ENCODE results near the gene EFNA2.

EFNA2 gene

DNA sequence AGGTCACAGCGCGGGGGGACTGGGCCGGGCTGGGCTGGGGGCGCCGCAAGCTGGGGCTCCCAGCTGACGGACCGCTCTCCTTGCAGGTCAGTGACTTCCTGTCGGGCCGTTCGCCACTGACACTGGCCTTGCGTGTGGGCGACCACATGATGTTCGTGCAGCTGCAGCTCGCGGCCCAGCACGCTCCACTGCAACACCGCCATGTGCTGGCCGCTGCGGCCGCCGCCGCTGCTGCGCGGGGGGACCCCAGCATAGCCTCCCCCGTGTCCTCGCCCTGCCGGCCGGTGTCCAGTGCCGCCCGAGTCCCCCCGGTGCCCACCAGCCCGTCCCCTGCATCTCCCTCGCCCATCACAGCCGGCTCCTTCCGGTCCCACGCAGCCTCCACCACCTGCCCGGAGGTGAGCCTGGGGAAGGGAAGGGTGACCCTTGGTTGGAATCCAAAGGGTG lies 31.6 kb upstream of the EFNA2 start:
- TF ChIP-seq, protein P1, sequence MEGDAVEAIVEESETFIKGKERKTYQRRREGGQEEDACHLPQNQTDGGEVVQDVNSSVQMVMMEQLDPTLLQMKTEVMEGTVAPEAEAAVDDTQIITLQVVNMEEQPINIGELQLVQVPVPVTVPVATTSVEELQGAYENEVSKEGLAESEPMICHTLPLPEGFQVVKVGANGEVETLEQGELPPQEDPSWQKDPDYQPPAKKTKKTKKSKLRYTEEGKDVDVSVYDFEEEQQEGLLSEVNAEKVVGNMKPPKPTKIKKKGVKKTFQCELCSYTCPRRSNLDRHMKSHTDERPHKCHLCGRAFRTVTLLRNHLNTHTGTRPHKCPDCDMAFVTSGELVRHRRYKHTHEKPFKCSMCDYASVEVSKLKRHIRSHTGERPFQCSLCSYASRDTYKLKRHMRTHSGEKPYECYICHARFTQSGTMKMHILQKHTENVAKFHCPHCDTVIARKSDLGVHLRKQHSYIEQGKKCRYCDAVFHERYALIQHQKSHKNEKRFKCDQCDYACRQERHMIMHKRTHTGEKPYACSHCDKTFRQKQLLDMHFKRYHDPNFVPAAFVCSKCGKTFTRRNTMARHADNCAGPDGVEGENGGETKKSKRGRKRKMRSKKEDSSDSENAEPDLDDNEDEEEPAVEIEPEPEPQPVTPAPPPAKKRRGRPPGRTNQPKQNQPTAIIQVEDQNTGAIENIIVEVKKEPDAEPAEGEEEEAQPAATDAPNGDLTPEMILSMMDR (conservative IDR thresholded peaks at IDR 0.05; ENCODE audit: low read length): no peak
- H3K4me3 ChIP-seq (ENCODE audit: low read length): peak overlapping the region; percentile 88
- no peak for DNase-seq (ENCODE audit: low read depth)

DNA sequence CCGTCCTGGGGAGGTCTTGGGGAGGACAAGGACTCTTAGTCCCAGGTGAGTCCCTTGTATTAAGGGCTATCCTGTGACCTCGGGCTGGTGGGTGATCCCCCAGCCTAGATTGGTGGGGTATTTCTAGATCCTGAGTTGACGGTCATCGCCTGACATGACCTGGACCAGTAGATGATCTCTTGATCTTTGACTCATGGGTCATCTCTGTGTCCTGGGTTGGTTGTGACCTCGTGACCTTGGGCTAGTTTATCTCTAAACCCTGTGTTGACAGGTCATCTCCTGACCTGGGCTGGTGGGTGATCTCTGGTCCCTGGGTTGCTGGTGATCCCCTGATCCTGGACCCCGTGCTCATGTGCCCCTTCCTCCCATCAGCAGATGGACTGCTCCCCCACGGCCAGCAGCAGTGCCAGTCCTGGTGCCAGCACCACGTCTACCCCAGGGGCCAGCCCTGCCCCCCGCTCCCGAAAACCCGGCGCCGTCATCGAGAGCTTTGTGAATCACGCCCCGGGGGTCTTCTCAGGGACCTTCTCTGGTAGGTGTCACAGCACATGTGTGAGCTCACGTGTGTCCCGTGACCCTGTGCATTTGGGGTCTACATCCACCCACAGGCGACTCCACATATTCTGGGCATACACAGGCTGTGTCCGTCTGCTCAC lies 31.0 kb upstream of the EFNA2 start:
- no peak overlapping the region; the same call in 1 of the 2 replicates for H3K4me3 ChIP-seq (ENCODE audit: low read length)
- TF ChIP-seq, protein P1 (conservative IDR thresholded peaks at IDR 0.05; ENCODE audit: low read length): no peak
- no peak for DNase-seq (ENCODE audit: low read depth)

DNA sequence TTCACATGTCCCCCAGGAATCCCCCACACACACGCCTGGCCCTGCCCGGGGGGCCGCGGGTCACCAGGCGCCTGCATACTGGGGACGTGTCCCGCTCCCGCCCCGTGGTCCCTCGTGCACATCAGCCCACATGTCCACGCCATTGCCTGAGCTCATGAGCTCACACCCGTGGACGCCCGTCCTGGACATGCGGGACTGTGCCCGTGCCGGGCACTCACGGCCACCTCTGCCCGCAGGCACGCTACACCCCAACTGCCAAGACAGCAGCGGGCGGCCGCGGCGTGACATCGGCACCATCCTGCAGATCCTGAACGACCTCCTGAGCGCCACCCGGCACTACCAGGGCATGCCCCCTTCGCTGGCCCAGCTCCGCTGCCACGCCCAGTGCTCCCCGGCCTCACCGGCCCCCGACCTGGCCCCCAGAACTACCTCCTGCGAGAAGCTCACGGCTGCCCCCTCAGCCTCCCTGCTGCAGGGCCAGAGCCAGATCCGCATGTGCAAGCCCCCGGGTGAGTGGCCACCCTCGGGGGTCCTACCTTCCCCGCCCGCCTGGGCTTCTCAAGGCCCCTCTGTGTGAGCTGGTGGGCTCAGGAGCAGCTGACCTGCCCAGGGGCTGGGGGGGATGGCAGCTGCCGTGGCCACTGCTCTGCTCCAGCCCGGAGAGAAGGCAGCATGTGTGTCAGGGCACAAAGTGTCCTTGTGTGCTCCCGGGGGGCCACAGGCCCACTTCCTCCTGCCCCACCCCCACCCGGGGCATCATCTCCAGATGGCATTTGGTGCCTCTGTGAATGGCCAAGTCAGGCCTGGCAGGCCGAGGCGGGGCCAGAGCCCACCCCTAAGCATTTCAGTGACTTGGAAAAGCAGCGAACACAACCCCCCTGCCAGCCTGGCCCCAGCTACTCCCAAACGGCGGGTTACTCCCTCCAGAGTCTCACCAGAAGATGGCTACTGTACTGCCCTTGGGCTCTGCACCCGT lies 30.2 kb upstream of the EFNA2 start:
- DNase-seq (ENCODE audit: low read depth): no peak
- H3K4me3 ChIP-seq (ENCODE audit: low read length): no peak overlapping the region
- TF ChIP-seq, protein P1 (conservative IDR thresholded peaks at IDR 0.05; ENCODE audit: low read length): no peak

DNA sequence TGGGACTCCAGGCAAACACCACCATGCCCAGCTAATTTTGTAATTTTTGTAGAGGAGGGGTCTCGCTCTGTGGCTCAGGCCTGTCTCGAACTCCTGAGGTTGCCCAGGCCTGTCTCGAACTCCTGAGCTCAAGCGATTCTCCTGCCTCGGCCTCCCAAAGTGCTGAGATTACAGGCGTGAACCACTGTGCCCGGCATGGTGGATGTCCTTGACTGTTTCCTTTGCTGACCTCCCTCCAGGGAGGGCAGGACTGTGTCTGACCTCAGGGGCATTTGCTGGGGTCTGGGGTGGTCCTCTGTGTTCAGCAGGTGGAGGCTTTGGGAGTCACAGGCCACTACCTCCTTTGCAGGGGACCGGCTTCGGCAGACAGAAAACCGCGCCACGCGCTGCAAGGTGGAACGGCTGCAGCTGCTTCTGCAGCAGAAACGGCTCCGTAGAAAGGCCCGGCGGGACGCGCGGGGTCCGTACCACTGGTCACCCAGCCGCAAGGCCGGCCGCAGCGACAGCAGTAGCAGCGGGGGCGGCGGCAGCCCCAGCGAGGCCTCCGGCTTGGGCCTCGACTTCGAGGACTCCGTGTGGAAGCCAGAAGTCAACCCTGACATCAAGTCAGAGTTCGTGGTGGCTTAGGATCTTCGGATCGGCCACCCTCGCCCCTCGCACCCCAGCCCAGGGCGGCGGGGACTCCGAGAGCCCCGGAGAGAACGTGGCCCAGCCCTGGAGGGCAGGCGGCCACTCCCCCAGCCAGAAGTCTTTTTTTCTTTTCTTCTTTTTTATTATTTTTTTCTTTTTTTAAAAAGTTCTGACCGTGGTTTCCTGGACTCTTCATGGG lies 28.8 kb upstream of the EFNA2 start:
- no peak overlapping the region for H3K4me3 ChIP-seq (ENCODE audit: low read length)
- TF ChIP-seq, protein P1 (conservative IDR thresholded peaks at IDR 0.05; ENCODE audit: low read length): no peak
- no peak for DNase-seq (ENCODE audit: low read depth)

DNA sequence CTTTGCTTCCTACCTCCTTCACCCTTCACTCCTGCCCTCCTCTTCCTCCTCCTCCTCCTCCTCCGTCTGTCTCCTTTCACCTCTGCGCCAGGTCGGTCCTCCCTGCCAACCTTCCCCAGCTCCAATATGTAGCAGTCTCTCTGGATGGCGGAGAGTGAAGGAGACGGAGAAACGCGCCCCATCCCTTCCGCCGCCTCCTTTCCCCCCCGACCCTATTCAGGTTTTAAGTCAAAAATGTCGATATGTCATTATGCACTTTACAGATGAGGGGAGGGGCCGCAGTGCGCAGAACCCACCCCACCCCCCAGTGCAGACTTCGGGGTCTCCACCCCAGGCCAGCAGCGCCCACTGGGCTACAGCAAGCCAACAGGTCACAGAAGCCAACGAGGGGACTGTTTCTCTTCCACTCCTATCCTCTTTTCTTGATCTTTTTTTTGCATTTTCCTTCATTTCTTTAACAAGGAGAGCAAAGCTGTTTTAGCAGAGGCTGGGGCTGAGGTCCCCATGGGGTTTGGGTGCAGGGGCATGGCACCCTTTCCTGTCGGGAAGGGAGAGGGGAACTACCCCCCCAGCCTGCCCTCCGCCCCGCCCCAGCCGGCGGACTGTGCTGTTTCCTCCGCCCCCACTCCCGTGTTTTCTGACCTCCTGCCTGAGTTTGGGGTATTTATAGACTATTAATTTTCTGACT lies 28.1 kb upstream of the EFNA2 start:
- TF ChIP-seq, protein P1 (conservative IDR thresholded peaks at IDR 0.05; ENCODE audit: low read length): no peak
- H3K4me3 ChIP-seq (ENCODE audit: low read length): no peak overlapping the region
- no peak for DNase-seq (ENCODE audit: low read depth)

DNA sequence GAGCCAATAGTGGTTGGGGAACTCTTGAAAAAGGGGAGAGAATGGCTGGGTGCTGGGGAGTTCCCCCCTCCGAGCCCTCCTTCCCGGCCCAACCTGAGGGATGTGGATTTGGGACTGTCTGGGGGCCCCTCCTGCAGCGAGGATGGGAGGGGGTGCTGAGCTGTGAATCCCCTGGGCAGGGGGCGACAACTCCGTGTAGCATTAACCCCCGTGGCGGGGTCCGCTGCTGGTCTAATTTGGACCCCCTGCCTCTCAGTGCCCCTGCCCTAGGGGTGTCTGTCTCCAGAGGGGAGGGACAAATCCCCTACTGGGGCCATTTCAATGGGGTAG lies 27.5 kb upstream of the EFNA2 start:
- no peak overlapping the region for H3K4me3 ChIP-seq (ENCODE audit: low read length)
- TF ChIP-seq, protein P1 (conservative IDR thresholded peaks at IDR 0.05; ENCODE audit: low read length): no peak
- DNase-seq (ENCODE audit: low read depth): no peak

Measured in AG10803 (cell line).